ENCODE measurements around the gene FRMPD1. TPM values are rescaled to one million over a fixed set of nuclear protein-coding genes. Genes with fewer than 3 reads are reported as not detected.

FRMPD1 gene
- total and polyA plus RNA-seq, 2 of the 13 experiments (the other 11 are each of a cell fraction or from before 2014, with no cell fraction given) = not detected

DNA sequence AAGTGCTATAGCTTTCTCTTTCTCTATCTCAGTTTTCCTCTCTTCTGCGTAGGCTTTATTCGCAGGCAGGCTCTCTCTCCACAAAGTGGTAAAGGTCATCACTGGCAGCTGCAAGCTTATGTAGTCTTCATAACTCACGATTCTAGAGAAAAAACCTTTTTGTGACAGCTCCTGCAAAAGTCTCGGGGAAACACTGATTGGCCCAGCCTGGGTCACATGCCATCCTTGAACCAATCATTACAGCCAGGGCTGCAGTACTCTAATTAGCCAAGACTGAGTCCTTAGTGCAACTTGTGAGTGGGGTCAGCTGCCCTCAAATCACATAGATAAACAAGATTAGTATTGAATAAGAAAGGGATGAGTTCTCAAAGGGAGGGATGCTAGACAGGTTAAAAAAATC is 18.3 kb upstream of the FRMPD1 start (continued):
- no peak for TF ChIP-seq ZSCAN30 (CRISPR knock-in tag; IDR thresholded peaks at IDR 0.05)
- no peak for TF ChIP-seq SUZ12 (IDR thresholded peaks at IDR 0.05; ENCODE audit: low read depth, low read length)
- no peak for TF ChIP-seq ZNF703 (CRISPR knock-in tag; IDR thresholded peaks at IDR 0.05; ENCODE audit: borderline replicate concordance)
- TF ChIP-seq GLI4 (CRISPR knock-in tag; IDR thresholded peaks at IDR 0.05; ENCODE audit: borderline replicate concordance) = no peak
- TF ChIP-seq NFE2L2 (IDR thresholded peaks at IDR 0.05; ENCODE audit: low read length) = no peak
- TF ChIP-seq, protein P1, sequence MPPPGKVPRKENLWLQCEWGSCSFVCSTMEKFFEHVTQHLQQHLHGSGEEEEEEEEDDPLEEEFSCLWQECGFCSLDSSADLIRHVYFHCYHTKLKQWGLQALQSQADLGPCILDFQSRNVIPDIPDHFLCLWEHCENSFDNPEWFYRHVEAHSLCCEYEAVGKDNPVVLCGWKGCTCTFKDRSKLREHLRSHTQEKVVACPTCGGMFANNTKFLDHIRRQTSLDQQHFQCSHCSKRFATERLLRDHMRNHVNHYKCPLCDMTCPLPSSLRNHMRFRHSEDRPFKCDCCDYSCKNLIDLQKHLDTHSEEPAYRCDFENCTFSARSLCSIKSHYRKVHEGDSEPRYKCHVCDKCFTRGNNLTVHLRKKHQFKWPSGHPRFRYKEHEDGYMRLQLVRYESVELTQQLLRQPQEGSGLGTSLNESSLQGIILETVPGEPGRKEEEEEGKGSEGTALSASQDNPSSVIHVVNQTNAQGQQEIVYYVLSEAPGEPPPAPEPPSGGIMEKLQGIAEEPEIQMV (CRISPR knock-in tag; IDR thresholded peaks at IDR 0.05; ENCODE audit: low read depth) = no peak
- no peak for TF ChIP-seq SAFB2 (CRISPR knock-in tag; IDR thresholded peaks at IDR 0.05; ENCODE audit: borderline replicate concordance, low read depth)
- TF ChIP-seq, protein P2, sequence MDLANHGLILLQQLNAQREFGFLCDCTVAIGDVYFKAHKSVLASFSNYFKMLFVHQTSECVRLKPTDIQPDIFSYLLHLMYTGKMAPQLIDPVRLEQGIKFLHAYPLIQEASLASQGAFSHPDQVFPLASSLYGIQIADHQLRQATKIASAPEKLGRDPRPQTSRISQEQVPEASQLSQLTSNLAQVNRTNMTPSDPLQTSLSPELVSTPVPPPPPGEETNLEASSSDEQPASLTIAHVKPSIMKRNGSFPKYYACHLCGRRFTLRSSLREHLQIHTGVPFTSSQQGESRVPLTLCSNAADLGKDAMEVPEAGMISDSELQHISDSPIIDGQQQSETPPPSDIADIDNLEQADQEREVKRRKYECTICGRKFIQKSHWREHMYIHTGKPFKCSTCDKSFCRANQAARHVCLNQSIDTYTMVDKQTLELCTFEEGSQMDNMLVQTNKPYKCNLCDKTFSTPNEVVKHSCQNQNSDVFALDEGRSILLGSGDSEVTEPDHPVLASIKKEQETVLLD (CRISPR knock-in tag; IDR thresholded peaks at IDR 0.05; ENCODE audit: low read depth) = no peak

- TF ChIP-seq ZNF205 (CRISPR knock-in tag; IDR thresholded peaks at IDR 0.05) = no peak
- TF ChIP-seq TFAP4 (IDR thresholded peaks at IDR 0.05; ENCODE audit: borderline replicate concordance, low read depth) = no peak
- no peak for TF ChIP-seq DBP (CRISPR knock-in tag; IDR thresholded peaks at IDR 0.05; ENCODE audit: not compliant biosample characterization)
- no peak for TF ChIP-seq NCOA5 (CRISPR knock-in tag; IDR thresholded peaks at IDR 0.05)
- TF ChIP-seq ZMYM3 (CRISPR knock-in tag; IDR thresholded peaks at IDR 0.05) = no peak
- no peak for TF ChIP-seq POLR2AphosphoS2 (IDR thresholded peaks at IDR 0.05; ENCODE audit: low read depth, low read length)
- no peak for TF ChIP-seq ZNF253 (CRISPR knock-in tag; IDR thresholded peaks at IDR 0.05; ENCODE audit: borderline replicate concordance)
- no peak for TF ChIP-seq PBX3 (CRISPR knock-in tag; IDR thresholded peaks at IDR 0.05; ENCODE audit: borderline replicate concordance)
- ChIA-PET CTCF (ENCODE audit: low intra/inter-chr PET ratio, low total read pairs) (no interaction called here), POLR2A (no interaction called here)
- no peak overlapping the region for H3K4me3 ChIP-seq (replicated peaks in 1 of 3; ENCODE audit: insufficient read depth in 1 of 3, low read depth in 2 of 3, low read length in 3 of 3)
- no peaks in the 10 kb centered on the region for H3K36me3 ChIP-seq (replicated peaks in 1 of 2; ENCODE audit: control insufficient read depth in 1 of 2, insufficient read depth in 2 of 2, low read length in 2 of 2)
- FAIRE-seq (no peak), DNase-seq (ENCODE audit: low spot score) (no peak), ATAC-seq (no peak; the same call in 2 of the 3 replicates)
- H3K27me3 ChIP-seq (ENCODE audit: control insufficient read depth in 1 of 2, insufficient read depth in 2 of 2, low read length in 2 of 2) = peaks cover 0 to 12% of the 10 kb centered on the region in 2 experiments; a peak in 2 of 5 replicates
- no peaks in the 10 kb centered on the region for H3K9me3 ChIP-seq (ENCODE audit: low read length)
- H2AFZ ChIP-seq (ENCODE audit: low read length) = no peak overlapping the region
- H3K79me2 ChIP-seq (ENCODE audit: insufficient read depth, low read length) = no peaks in the 10 kb centered on the region
- in situ Hi-C loops (cut with HindIII; ENCODE audit: extremely low pct_ligation_motif_present, low pct_unique_long_range_greater_than_20kb) = no loop called here
- H4K20me1 ChIP-seq (ENCODE audit: insufficient read depth, low read length) = no peaks in the 10 kb centered on the region
- intact Hi-C loops (cut with micrococcal nuclease; ENCODE audit: unreplicated experiment) = no loop called here
- WGBS (ENCODE audit: low lambda C conversion rate) = 48% methylated on average over 16 of the region's 16 CpGs
- H3K4me1 ChIP-seq (ENCODE audit: insufficient read depth, low read length) = no peaks in the 10 kb centered on the region
- H3K27ac ChIP-seq (ENCODE audit: extremely low read length, insufficient read depth, low read length) = no peak overlapping the region
- no peak overlapping the region for H3K9ac ChIP-seq (ENCODE audit: insufficient read depth, low read depth, low read length)
- BruUV-seq (replicated peaks) = no TSS peak
- no peak overlapping the region for H3K4me2 ChIP-seq (ENCODE audit: low read depth, low read length)
Observed at GRCh38 chr9:37635808-37636207, 14.9 kb upstream of the FRMPD1 start.

Measured in HepG2 (cell line).